B cell (primary cell): ENCODE data around the gene RABL6.

Source experiments
- EZH2 ChIP-seq: IDR thresholded peaks from 2 replicates; pipeline ENCODE4 v1.6.1; 2012; ENCODE audit warnings: borderline replicate concordance, low read depth, mild to moderate bottlenecking, moderate library complexity, low read length; ENCODE audit not compliant: insufficient read depth, poor library complexity, severe bottlenecking
- TF ChIP-seq, protein P1 (sequence below): fragments of 200-600 bp; IDR thresholded peaks from one replicate; pipeline ENCODE4 v1.8.0; 2022; ENCODE audit warnings: antibody characterized with exemption, mild to moderate bottlenecking

DNA sequence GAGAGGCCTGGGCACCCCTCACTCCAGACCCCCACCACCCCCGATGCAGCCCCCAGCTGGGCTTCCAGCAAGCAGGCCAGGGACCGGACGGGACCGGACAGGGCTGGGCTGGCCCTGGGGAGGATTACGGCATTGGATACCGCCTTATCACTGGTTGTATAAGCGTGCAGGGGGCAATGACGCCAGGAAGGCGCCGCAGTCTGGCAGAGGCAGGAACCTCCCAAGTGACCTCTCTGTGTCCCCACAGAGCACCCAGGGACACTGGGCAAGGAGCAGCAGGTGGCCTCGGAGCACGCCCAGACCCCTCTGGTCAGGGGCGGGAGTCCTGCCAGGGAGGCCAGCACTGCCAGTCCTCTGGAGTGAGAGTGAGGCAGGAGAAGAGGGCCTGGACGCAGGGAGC is 42.7 kb upstream of the RABL6 start:
- TF ChIP-seq, protein P1, sequence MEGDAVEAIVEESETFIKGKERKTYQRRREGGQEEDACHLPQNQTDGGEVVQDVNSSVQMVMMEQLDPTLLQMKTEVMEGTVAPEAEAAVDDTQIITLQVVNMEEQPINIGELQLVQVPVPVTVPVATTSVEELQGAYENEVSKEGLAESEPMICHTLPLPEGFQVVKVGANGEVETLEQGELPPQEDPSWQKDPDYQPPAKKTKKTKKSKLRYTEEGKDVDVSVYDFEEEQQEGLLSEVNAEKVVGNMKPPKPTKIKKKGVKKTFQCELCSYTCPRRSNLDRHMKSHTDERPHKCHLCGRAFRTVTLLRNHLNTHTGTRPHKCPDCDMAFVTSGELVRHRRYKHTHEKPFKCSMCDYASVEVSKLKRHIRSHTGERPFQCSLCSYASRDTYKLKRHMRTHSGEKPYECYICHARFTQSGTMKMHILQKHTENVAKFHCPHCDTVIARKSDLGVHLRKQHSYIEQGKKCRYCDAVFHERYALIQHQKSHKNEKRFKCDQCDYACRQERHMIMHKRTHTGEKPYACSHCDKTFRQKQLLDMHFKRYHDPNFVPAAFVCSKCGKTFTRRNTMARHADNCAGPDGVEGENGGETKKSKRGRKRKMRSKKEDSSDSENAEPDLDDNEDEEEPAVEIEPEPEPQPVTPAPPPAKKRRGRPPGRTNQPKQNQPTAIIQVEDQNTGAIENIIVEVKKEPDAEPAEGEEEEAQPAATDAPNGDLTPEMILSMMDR, result no peak
- no peak for TF ChIP-seq EZH2
